ENCODE data around the gene GP9. TPM values are rescaled to one million over a fixed set of nuclear protein-coding genes. Genes with fewer than 3 reads are reported as not detected.

Gene GP9
- total RNA-seq, result 1 to 10 TPM in 1 of 4 donors, under 1 TPM in 1, not detected in 2; 0.64 to 1.2 TPM

- TF ChIP-seq POLR2AphosphoS5 (IDR thresholded peaks at IDR 0.05) (no peak), POLR2A (IDR thresholded peaks at IDR 0.05) (no peak), EP300 (IDR thresholded peaks at IDR 0.05; ENCODE audit: low read depth) (no peak), CTCF (IDR thresholded peaks at IDR 0.05) (no peak)
- H3K9me3 ChIP-seq, result no peaks in the 10 kb centered on the region
- H3K4me3 ChIP-seq, result no peak within 1 kb of the TSS
- H3K36me3 ChIP-seq, result no peaks in the 10 kb centered on the region
- in situ Hi-C loops (cut with MboI; ENCODE audit: low pct_ligation_motif_present in 1 of 4, low pct_unique_long_range_greater_than_20kb in 1 of 4, low sequenced_read_pairs in 3 of 4), result no loop called here
- no peaks in the 10 kb centered on the region for H3K27me3 ChIP-seq
- intact Hi-C loops (cut with DNase I; ENCODE audit: low total_unique reads), result no loop called here
- no peak for DNase-seq
- peak within 1 kb of the TSS; percentile 54 to 94 (median 80) for H3K27ac ChIP-seq
- 82 to 88% methylated on average over 3 to 8 of the region's 13 CpGs for WGBS, 2 donors (ENCODE audit: low coverage in 1 of 2)
- H3K4me1 ChIP-seq, result peaks cover 12 to 65% (median 41%) of the 10 kb centered on the region in 4 donors
Observed at GRCh38 chr3:129060276-129061022, at the start of gene GP9. GP9 (plus strand) TSS chr3:129060779; CDS start chr3:129061740, 961 bp downstream.

- WGBS, 2 donors (ENCODE audit: low coverage in 1 of 2), result 83% methylated on average over 3 of the region's 3 CpGs; no CpG with 5 or more reads in 1 of the 2 donors
- no peaks in the 10 kb centered on the region for H3K9me3 ChIP-seq
- in situ Hi-C loops (cut with MboI; ENCODE audit: low pct_ligation_motif_present in 1 of 4, low pct_unique_long_range_greater_than_20kb in 1 of 4, low sequenced_read_pairs in 3 of 4) (no loop called here), intact Hi-C loops (cut with DNase I; ENCODE audit: low total_unique reads) (no loop called here)
- no peak overlapping the region for H3K4me3 ChIP-seq
- no peaks in the 10 kb centered on the region for H3K27me3 ChIP-seq
- peaks cover 8 to 32% (median 26%) of the 10 kb centered on the region in 4 donors for H3K4me1 ChIP-seq
- H3K36me3 ChIP-seq, result no peaks in the 10 kb centered on the region
- H3K27ac ChIP-seq, result peak overlapping the region in 3 of 4 donors; percentile 44 to 78 (median 62)
- TF ChIP-seq POLR2A (IDR thresholded peaks at IDR 0.05) (no peak), POLR2AphosphoS5 (IDR thresholded peaks at IDR 0.05) (no peak), EP300 (IDR thresholded peaks at IDR 0.05; ENCODE audit: low read depth) (no peak)
- no peak for DNase-seq
Observed at GRCh38 chr3:129013491-129013891, 47.1 kb upstream of the GP9 start.

- intact Hi-C loops (cut with DNase I; ENCODE audit: low total_unique reads) (no loop called here), in situ Hi-C loops (cut with MboI; ENCODE audit: low pct_ligation_motif_present in 1 of 4, low pct_unique_long_range_greater_than_20kb in 1 of 4, low sequenced_read_pairs in 3 of 4) (no loop called here)
- Histone ChIP-seq H3K27ac (peak overlapping the region; percentile 44 to 82 (median 70)), H3K4me1 (peaks cover 8 to 32% (median 26%) of the 10 kb centered on the region in 4 donors), H3K4me3 (no peak overlapping the region), H3K27me3 (no peaks in the 10 kb centered on the region), H3K36me3 (no peaks in the 10 kb centered on the region), H3K9me3 (no peaks in the 10 kb centered on the region)
- no peak for DNase-seq
- TF ChIP-seq CTCF (IDR thresholded peaks at IDR 0.05) (no peak), POLR2AphosphoS5 (IDR thresholded peaks at IDR 0.05) (no peak), POLR2A (IDR thresholded peaks at IDR 0.05) (no peak), EP300 (IDR thresholded peaks at IDR 0.05; ENCODE audit: low read depth) (no peak)
- 71% methylated on average over 13 of the region's 13 CpGs; no CpG with 5 or more reads in 1 of the 2 donors for WGBS, 2 donors (ENCODE audit: low coverage in 1 of 2)
Observed at GRCh38 chr3:129014148-129014547, 46.4 kb upstream of the GP9 start.

GRCh38 chr3:129014793-129015345 is 45.7 kb upstream of the GP9 start:
- WGBS, 2 donors (ENCODE audit: low coverage in 1 of 2), result 92% methylated on average over 9 of the region's 9 CpGs; no CpG with 5 or more reads in 1 of the 2 donors
- in situ Hi-C loops (cut with MboI; ENCODE audit: low pct_ligation_motif_present in 1 of 4, low pct_unique_long_range_greater_than_20kb in 1 of 4, low sequenced_read_pairs in 3 of 4), result no loop called here

More at GRCh38 chr3:129014793-129015345, 45.7 kb upstream of the GP9 start:
- Histone ChIP-seq H3K36me3 (no peaks in the 10 kb centered on the region), H3K9me3 (no peaks in the 10 kb centered on the region), H3K4me1 (peaks cover 8 to 32% (median 26%) of the 10 kb centered on the region in 4 donors), H3K27ac (peak overlapping the region; percentile 62 to 84 (median 80)), H3K27me3 (no peaks in the 10 kb centered on the region), H3K4me3 (no peak overlapping the region)
- DNase-seq, result no peak
- intact Hi-C loops (cut with DNase I; ENCODE audit: low total_unique reads), result no loop called here
- TF ChIP-seq EP300 (IDR thresholded peaks at IDR 0.05; ENCODE audit: low read depth) (no peak), POLR2AphosphoS5 (IDR thresholded peaks at IDR 0.05) (no peak), POLR2A (IDR thresholded peaks at IDR 0.05) (no peak), CTCF (IDR thresholded peaks at IDR 0.05) (no peak)
